NOMO-1 treated with DMSO at 0.1 percent for 48 hours (cell line): ENCODE results near the gene PATE1.

ENCODE experiments used
- DNase-seq: peaks from one replicate; lab custom pipeline; 2025; ENCODE audit not compliant: unreplicated experiment; lab: John Stamatoyannopoulos, UW

Gene PATE1

GRCh38 chr11:125787827-125788226 lies 41.7 kb downstream of the PATE1 start, which contains the start of gene PATE3:
TSS of gene PATE3 (plus strand) at chr11:125788127. CDS start at chr11:125788152, 25 bp downstream.
- no peak for DNase-seq

- no peak for DNase-seq
Observed at GRCh38 chr11:125790825-125791224, 44.7 kb downstream of the PATE1 start.

DNA sequence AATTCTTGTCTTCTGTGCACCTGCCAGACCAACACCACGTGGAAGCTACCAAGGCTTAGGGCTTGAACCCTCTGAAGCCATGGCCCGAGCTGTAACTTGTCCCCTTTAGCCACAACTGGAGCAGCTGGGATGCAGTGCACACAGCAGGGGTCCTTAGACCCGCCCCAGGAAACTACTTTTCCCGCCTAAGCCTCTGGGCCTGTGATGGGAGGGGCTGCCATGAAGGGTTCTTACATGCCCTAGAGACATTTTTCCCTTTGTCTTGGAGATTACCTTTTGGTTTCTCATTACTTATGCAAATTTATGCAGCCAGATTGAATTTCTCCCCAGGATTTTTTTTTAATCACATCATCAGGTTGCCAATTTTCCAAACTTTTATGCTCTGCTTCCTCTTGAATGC lies 51.6 kb downstream of the PATE1 start:
- DNase-seq, result no peak
